GM15510 (cell line): ENCODE data around the gene RAD52.

Experiments
- POLR2A ChIP-seq: IDR thresholded peaks from 3 replicates; pipeline ENCODE4 v1.6.1; 2011; ENCODE audit warnings: borderline replicate concordance; ENCODE audit not compliant: insufficient read length; ENCODE audit errors: extremely low read depth

RAD52 gene

GRCh38 chr12:870378-870777, 79.1 kb downstream of the RAD52 start:
- TF ChIP-seq POLR2A: no peak

DNA sequence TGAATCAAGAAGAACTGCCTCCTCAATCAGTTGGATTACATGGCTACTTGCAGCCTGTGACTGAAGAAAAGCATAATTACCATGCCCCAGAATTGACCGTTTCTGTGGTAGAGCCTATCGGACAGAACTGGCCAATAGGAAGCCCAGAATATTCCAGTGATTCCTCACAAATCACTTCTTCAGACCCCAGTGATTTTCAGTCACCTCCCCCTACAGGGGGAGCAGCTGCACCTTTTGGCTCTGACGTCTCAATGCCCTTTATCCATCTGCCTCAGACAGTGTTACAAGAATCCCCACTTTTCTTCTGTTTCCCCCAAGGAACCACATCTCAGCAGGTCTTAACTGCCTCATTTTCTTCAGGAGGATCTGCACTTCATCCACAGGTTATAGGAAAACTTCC, 80.8 kb downstream of the RAD52 start:
- no peak for TF ChIP-seq POLR2A

- no peak for TF ChIP-seq POLR2A
Observed at GRCh38 chr12:867905-868304, 81.6 kb downstream of the RAD52 start.

GRCh38 chr12:865614-866013, 83.9 kb downstream of the RAD52 start:
- no peak for TF ChIP-seq POLR2A

- no peak for TF ChIP-seq POLR2A
Observed at GRCh38 chr12:863285-863684, 86.2 kb downstream of the RAD52 start.

DNA sequence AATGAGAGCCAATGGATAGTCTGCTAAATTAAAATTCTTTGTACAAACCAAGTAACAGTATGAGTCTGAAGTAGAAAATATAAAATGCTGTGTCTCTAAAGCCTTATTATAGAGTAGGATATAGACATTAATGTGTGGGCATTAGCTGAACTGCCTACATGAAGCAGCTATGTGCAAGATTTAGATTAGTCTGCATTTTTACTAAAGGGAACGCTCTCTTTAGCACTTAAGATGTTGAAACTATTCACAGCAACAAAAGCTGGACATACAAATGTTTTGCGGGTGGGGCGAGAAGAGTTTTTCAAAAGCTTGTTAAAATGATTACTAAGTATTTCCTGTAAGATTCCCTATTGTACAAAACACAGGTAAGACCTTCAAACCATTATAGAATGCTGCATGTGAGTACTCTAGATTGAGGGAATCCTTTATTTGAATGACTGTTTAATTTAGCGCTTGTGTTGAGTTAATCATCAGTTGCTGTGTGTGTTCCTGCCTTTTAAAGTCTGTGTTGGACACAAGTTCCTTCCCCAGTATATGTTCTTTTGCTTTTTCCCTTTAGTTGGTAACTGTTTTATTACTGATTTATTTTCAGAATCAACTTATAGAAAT, 87.1 kb downstream of the RAD52 start:
- no peak for TF ChIP-seq POLR2A
